K562 (cell line): Measurements from ENCODE around the gene SLC30A10. TPM values are rescaled to one million over a fixed set of nuclear protein-coding genes. Genes with fewer than 3 reads are reported as not detected.

Experiments used
- CXXC5 ChIP-seq: fragments of 250-450 bp; sonication (Bioruptor Pico); IDR thresholded peaks from 2 replicates; pipeline ENCODE4 v1.8.0; 2022; ENCODE audit warnings: inconsistent platforms, mild to moderate bottlenecking, moderate library complexity
- DPF2 ChIP-seq: fragments of 450-650 bp; IDR thresholded peaks from 2 replicates; pipeline ENCODE4 v1.6.1; 2016
- E2F6 ChIP-seq, 2 experiments: IDR thresholded peaks; 2 replicates each; pipeline ENCODE4 v1.6.1; 2011; ENCODE audit warnings: borderline replicate concordance in 1 of 2, control low read depth in 1 of 2, low read depth in 1 of 2, low read length in 1 of 2, mild to moderate bottlenecking in 1 of 2, mixed read lengths in 1 of 2, moderate library complexity in 1 of 2; ENCODE audit not compliant: insufficient read depth in 1 of 2, insufficient read length in 1 of 2, poor library complexity in 1 of 2, severe bottlenecking in 1 of 2; ENCODE audit errors: extremely low read depth in 1 of 2
- GABPB1 ChIP-seq: sonication (generic); formaldehyde crosslinking; IDR thresholded peaks from 2 replicates; pipeline ENCODE4 v1.8.0; 2022; ENCODE audit warnings: mild to moderate bottlenecking, missing genetic modification reagents
- GATAD2A ChIP-seq: fragments of 450-650 bp; IDR thresholded peaks from 2 replicates; pipeline ENCODE4 v1.6.1; 2017
- NR4A1 ChIP-seq, 2 experiments: fragments of 250-450 bp in 1 of 2; fragments of 450-650 bp in 1 of 2; sonication (Bioruptor Pico) in 1 of 2; IDR thresholded peaks; 2 replicates each; pipeline versions ENCODE4 v1.4.0 to v1.6.1; 2016 to 2020; ENCODE audit warnings: mild to moderate bottlenecking in 2 of 2, missing compliant biosample characterization in 1 of 2, missing genetic modification characterization in 1 of 2, moderate library complexity in 1 of 2
- RBFOX2 ChIP-seq: fragments of 200-400 bp; formaldehyde crosslinking; IDR thresholded peaks from 2 replicates; pipeline ENCODE4 v1.6.1; 2017; ENCODE audit warnings: low read depth, mild to moderate bottlenecking, low read length, moderate library complexity
- RBM15 ChIP-seq: fragments of 200-400 bp; formaldehyde crosslinking; IDR thresholded peaks from 2 replicates; pipeline ENCODE4 v1.6.1; 2018; ENCODE audit warnings: mild to moderate bottlenecking, low read length, moderate library complexity; ENCODE audit not compliant: insufficient read depth
- ZNF316 ChIP-seq: fragments of 450-650 bp; IDR thresholded peaks from 2 replicates; pipeline ENCODE4 v1.6.1; 2016
- ZNF583 ChIP-seq: fragments of 250-450 bp; sonication (Bioruptor Pico); IDR thresholded peaks from 2 replicates; pipeline ENCODE4 v1.4.0; 2020
- polyA plus RNA-seq, 8 experiments: library from polyadenylated mRNA; depleted of rRNA in 4 of 8; stranded (reverse) in 5 of 8; unstranded in 3 of 8; fragments of >200 nt; fragmentation: Nextera tagmentation in 2 of 8; fragmentation: Illumina TruSeq in 1 of 8; extraction: Ambion mirVana in 2 of 8; extraction: Trizol in 1 of 8; gene quantifications; 2 replicates each; pipeline versions ENCODE4 v1.2.1 to v1.2.3, GENCODE V29; 2011 to 2014; ENCODE audit warnings: inconsistent platforms in 1 of 8, missing spikeins in 1 of 8
- total RNA-seq, 7 experiments: library from RNA; depleted of rRNA in 6 of 7; stranded (reverse); fragments of >200 nt in 6 of 7; fragmentation: Illumina TruSeq in 2 of 7; extraction: Trizol in 2 of 7; gene quantifications; 2 replicates each; pipeline versions ENCODE4 v1.2.1 to v1.2.3, GENCODE V29; 2011 to 2021; ENCODE audit warnings: low replicate concordance in 1 of 7

Gene SLC30A10
- total and polyA plus RNA-seq, 9 of the 15 experiments (the other 6 are each of a cell fraction or from before 2014, with no cell fraction given) = 2.6 to 11.3 (median 7.1) TPM

- TF ChIP-seq NR4A1 (CRISPR knock-in tag; IDR thresholded peaks at IDR 0.05) (no peak), NR4A1 (tag; IDR thresholded peaks at IDR 0.05) (0 out of 2 replicates have a peak, but pooled peaks have one; percentile 59), RBFOX2 (no peak; the same call in 1 of the 2 replicates), E2F6 (IDR thresholded peaks at IDR 0.05; ENCODE audit: borderline replicate concordance in 1 of 2, extremely low read depth in 1 of 2, insufficient read depth in 1 of 2, insufficient read length in 1 of 2, low read depth in 1 of 2, low read length in 1 of 2, poor library complexity in 1 of 2, severe bottlenecking in 1 of 2) (peak in 1 of 2 experiments; percentile 12), ZNF316 (peak; percentile 57), ZNF583 (CRISPR knock-in tag) (peak; percentile 64; the same call in 1 of the 2 replicates), GABPB1 (no peak), CXXC5 (CRISPR knock-in tag) (peak; percentile 40), RBM15 (no peak), DPF2 (0 out of 2 replicates have a peak, but pooled peaks have one; percentile 33), GATAD2A (0 out of 2 replicates have a peak, but pooled peaks have one; percentile 11)
Measured at GRCh38 chr1:219903353-219903871, 24.9 kb downstream of the SLC30A10 start (continued).
